Stimulated activated CD8-positive, alpha-beta memory T cell treated with anti-CD3 and anti-CD28 coated beads, Interleukin-12 subunit alpha, Interleukin-12 subunit beta, amount 100 ng/mL, for 24 hours (primary cell): Measurements from ENCODE around the gene CNTNAP2.

Experiments
- DNase-seq: peaks from one replicate; pipeline ENCODE4 v3.0.0-alpha.2; 2020; ENCODE audit errors: extremely low read depth

Gene CNTNAP2

GRCh38 chr7:146290746-146291145 lies 174.1 kb downstream of the CNTNAP2 start:
- DNase-seq = no peak

DNA sequence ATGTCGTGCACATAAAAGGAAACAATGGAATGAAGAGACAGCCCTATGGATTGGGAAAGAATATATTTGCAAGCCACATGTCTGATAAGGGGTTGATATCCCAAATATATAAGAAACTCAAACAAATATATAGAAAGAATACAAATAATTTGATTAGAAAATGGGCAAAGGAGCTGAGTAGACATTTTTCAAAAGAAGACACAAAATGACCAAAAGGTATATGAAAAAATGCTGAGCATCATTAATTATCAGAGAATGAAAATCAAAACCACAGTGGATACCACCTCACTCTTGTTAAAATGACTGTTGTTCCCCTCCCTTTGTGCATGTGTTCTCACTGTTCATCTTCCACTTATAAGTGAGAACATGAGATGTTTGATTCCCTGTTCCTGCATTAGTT lies 175.3 kb downstream of the CNTNAP2 start:
- DNase-seq = no peak

DNA sequence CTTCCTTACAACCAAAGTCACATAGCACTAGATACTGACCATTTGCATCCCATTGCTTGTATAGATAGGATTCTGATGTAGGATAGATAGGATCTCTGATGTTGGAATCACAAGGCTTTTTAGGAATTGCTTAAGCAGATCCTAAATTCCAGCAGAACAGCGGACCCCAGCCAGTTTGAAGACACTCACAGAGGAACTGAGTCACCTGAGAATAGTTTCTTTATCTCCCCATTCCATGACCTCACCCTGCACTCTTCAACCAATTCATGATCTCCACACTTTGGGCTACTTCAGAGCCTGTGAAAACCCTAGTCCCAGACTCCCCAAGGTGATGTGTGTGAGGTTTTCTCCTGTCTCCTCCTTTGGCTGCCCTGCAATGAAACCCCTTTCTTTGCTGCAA lies 179.4 kb downstream of the CNTNAP2 start:
- DNase-seq = no peak

GRCh38 chr7:146314962-146315361 lies 198.4 kb downstream of the CNTNAP2 start:
- DNase-seq = no peak

GRCh38 chr7:146319629-146320028 lies 203.0 kb downstream of the CNTNAP2 start:
- DNase-seq = no peak

DNA sequence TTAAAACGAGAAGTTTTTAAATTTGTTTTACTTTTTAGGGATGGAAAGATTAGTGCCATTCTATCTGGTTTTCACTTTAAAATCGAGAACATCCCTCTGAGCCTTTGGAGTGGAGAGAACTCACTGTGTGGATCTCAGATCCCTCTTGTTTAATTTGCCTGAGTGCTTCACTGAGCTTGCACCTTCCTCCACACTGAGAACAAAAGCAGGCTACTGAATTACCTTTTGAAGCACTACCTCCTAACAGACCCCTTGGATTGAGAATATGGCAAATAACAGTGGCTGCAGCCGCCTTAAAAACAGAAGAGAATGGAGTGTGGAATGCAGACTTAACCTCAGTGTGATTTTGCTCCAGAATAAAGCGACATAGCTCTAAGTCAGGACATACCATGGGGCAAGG lies 204.7 kb downstream of the CNTNAP2 start:
- DNase-seq = no peak

GRCh38 chr7:146331369-146331768 lies 214.8 kb downstream of the CNTNAP2 start:
- DNase-seq = no peak

- no peak for DNase-seq
Observed at GRCh38 chr7:146345251-146345650, 228.7 kb downstream of the CNTNAP2 start.

GRCh38 chr7:146346096-146346495 lies 229.5 kb downstream of the CNTNAP2 start:
- no peak for DNase-seq

DNA sequence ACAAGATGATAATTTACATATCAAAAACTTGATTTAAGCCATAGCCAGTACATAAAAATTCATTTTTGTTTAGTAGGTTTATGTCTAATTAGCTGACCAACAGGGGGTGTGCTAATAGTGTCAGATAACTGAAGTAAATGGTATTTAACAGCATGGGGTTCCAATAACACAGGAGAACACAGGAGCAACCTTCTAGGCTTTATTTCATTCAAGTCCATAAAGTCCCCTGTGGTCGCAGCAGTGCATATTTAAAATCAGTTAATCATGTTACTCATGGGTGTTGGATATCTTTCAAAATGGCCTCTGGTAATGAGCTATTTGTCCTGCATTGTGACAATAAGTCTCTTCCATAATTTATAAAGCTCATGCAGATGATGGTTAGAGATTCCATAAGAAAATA lies 238.6 kb downstream of the CNTNAP2 start:
- no peak for DNase-seq

GRCh38 chr7:146359176-146359575 lies 242.6 kb downstream of the CNTNAP2 start:
- no peak for DNase-seq

DNA sequence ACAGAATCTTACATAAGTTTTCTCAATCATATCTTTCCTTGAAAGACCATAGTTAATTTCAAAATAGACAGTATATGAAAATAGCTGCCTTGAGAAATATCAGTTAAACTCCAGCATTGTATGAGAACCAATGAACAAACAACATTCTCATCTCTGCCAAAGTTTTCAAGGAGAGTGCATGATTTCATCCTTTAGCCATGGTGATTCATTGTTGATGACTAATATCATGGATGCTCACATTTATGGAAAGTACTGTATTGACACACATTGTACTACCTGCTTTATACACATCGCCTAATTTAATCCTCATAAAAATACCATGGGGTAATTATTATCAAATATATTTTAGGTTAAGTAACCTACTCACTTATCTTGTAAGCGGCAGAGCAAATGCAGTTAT lies 250.3 kb downstream of the CNTNAP2 start:
- DNase-seq = no peak

- no peak for DNase-seq
Observed at GRCh38 chr7:146370171-146370570, 253.6 kb downstream of the CNTNAP2 start.

GRCh38 chr7:146375170-146375569 lies 258.6 kb downstream of the CNTNAP2 start:
- DNase-seq = no peak

GRCh38 chr7:146378196-146378595 lies 261.6 kb downstream of the CNTNAP2 start:
- no peak for DNase-seq

GRCh38 chr7:146387140-146387539 lies 270.5 kb downstream of the CNTNAP2 start:
- DNase-seq = no peak

- DNase-seq = no peak
Observed at GRCh38 chr7:146388928-146389327, 272.3 kb downstream of the CNTNAP2 start.

DNA sequence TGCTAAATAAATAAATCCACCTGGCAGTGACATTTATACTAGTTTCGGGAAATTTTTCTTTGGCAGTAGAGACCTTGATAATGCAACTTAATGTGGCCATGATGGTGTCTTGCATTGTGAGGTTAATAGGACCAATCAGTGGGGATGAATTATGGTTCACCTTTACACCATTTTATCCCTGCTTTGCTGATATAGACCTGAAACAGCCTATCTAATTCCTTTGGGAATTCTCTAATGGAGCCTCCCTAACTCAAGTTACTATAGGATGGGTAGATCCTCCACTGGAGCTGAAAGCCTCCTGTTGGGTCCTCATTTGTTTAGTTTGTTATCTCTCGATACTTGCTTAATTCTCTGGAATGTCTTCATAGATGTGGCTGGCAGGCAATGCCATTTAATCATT lies 276.7 kb downstream of the CNTNAP2 start:
- DNase-seq = no peak

- DNase-seq = no peak
Observed at GRCh38 chr7:146397141-146397540, 280.5 kb downstream of the CNTNAP2 start.

DNA sequence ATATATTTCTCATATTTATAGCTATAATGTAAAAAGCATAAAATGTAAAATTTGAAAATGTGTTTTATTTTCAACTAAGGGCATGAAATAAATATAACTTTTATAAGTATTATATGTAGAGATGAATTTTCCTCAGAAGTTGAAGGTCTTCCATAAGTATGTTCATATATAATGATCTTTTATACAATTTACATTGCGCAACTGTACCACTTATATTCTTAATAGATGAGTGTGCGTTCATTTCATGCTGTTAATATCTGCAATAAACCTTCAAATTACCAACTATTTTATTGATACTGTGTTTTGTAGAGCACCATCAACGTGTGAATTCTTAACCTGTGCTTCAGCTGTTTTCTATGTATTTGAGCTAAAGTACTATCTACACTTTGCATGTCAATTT lies 285.3 kb downstream of the CNTNAP2 start:
- no peak for DNase-seq

DNA sequence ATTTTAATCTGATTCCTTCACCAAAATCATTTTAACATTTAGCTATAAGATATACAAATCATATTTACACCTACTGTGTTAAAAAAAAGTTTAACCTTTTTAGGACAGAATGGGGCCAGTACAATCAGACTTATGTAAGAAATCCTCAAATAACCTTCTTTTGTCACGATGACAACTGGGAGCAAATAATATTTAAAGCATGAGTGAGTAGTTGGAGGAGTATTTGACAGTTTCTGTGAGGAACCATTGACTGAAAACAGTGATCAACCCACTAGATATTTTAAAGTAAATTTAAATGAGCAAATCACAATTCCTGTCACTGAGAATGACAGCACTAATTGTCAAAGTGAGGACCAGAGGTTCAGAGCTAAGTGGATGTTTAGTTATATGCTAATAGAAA lies 289.1 kb downstream of the CNTNAP2 start:
- DNase-seq = no peak

GRCh38 chr7:146411975-146412374 lies 295.4 kb downstream of the CNTNAP2 start:
- no peak for DNase-seq

- no peak for DNase-seq
Observed at GRCh38 chr7:146412781-146413180, 296.2 kb downstream of the CNTNAP2 start.

GRCh38 chr7:146414373-146414772 lies 297.8 kb downstream of the CNTNAP2 start:
- DNase-seq = no peak

GRCh38 chr7:146414937-146415336 lies 298.3 kb downstream of the CNTNAP2 start:
- no peak for DNase-seq
